Lung microvascular endothelial cell (primary cell): ENCODE data around the gene RBM19. TPM values are rescaled to one million over a fixed set of nuclear protein-coding genes. Genes with fewer than 3 reads are reported as not detected.

ENCODE experiments used
- DNase-seq, 2 donors: peaks; one replicate each; pipeline versions ENCODE4 v3.0.0 to v3.0.0-alpha.2; 2010; ENCODE audit warnings: low read depth in 2 of 2
- total RNA-seq: library from RNA; depleted of rRNA; stranded (reverse); fragments of >200 nt; gene quantifications from 2 replicates; pipeline ENCODE4 v1.2.1, GENCODE V29; 2014

RBM19 gene
- total RNA-seq, 1 donor from 2014 or later, result 13.5 TPM

DNA sequence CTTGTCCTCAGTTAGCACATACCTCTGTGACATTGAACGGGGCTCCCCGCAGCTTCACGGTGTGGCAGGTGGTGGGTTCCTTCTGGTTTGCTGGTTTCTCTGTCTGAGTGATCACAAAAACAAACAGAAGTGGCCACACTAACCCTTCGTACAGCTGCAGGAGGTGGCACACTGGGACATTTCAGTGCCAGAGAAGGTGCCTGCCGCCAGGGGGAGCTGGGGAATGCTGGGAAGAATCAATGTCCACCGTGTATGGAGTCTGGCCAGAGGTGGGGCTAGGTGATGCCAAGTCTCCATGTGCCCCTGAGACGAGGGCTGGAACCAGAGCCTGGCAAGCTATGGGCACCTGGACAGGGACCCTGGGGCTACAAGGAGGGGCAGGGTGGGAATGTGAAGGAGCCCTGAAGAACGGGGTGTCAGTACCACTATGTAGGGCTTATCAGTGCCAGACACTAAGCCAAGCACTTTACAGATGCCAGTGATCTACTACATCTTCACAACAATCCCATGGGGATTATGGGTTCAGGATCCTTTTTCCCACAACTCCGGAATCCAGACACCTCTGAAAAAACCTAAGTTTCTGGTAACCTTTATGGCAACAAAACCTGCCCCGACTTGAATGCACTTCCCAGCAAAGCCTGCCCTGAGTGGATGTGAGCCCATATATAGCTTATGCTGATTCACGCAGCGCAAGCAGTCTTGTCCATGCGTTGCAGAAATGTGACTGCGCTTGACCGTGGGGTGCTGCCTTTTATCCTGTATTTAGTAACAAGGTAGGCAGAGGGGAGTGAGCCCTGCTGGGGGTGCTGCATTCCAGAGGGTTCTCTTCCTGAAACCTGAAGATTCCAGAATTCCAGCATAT is 10.8 kb downstream of the RBM19 start:
- DNase-seq, result peak; percentile 49 to 58

DNA sequence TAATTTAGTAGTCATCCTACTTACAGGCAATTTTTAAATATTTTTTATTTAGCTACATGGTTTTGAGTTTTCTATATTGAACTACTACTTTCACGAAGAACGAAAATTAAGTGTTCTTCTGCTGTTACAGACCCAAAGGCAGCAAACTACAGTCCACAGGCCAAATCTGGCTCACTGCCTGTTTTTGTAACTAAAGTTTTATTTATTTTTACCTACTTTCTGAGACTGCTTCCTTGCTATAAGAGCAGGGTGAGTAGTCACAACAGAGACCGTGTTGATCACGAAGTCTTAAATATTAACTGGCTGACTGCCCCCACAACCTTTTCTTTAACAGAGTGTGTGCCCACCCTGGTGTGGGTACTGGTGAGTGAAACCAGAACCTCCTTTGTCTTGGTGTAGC is 11.6 kb downstream of the RBM19 start:
- DNase-seq, result no peak

DNA sequence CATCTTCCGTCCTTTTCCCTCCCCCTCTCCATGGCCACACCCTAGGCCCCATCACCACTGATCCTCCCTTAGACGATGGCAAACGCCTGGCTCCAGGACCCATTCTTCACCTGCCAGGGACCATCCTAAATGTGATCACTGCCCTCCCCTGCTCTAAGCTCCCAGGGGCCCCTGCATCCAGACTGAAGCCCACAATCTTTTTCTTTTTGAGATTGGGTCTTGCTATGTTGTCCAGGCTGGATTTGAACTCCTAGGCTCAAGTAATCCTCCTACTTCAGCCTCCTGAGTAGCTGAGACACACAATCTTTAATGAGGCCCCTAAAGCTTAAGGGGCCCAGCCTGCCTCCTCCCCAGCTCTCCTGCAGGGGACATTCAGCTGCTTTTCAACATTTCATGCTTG is 15.3 kb downstream of the RBM19 start:
- no peak for DNase-seq

DNA sequence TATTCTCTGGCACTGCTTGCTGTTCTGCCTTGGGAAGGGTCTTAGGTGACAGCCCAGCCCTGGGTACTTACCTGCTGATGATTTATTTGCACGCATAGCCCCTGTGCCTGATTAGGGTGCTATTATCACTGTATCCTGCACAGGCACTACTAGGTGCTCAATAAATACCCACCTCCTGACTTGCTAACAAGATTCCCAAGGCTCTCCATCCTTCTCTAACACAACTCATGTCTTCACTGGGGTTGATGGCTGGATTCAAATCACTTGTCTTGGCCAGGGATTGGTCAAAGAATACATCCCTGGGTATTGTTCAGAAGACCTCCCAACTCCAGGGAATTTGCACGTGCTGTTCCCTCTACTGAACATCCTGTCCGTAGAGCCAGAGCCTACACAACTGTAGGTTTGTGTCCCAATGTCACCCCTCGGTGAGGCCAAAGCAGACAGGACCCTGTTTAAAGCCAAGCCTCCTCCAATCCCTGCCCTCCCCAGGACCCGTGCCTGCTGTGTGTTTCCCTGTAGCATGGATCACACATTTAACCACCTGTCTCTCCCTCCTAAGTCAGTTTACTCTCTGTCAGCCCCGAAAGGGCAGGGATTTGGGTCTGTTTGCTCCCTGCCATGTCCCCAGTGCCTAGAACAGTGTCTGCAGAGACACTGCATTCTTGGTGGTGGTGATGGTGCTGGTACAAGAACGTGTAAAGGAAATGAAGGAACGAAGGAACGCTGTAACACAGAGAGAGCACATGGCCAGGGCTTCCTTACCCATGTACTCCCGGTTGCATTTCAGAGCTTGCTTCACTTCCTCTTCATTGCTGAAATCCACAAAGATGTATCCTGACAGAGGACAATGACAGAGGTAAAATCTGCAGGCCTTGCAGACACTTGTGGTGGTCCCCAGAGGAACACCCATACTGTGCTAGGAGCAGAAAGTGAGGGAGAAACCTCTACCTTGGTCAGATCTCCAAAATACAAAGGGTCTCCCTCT is 16.5 kb downstream of the RBM19 start:
- DNase-seq, result no peak

DNA sequence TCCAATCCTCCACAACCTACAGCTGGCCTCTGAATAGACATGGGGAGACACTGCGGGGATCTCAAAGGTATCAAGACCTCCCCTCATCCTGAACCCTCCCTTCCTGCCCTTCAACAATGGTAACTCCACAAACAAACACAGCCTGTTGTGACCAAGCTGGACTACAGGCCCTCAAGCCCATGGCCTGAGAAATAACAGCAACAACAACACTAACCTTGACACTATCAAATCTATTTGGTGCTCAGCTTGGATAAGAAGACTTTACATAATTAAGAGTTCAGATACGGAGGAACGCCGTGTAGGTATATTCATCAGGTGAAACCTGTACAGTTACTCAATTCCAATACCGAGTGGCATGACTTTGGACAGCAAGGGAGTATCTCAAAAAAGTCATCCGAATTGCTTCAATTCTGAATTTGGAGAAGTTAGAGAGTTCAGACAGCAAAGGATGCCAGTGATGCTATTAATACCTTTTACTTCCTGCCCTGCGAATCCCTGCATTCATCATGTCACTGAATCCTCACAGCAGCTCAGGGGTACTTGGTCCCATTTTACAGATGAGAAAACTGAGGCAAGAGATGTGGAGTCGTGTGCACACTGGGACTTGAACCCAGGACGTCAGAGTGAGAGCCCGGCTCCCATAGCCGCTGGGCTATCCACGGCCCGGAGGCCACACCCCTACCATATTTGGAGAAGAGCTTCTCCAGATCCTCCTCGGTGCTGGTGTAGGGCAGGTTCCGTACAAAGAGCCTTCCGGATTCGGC is 17.8 kb downstream of the RBM19 start:
- DNase-seq, result no peak

DNA sequence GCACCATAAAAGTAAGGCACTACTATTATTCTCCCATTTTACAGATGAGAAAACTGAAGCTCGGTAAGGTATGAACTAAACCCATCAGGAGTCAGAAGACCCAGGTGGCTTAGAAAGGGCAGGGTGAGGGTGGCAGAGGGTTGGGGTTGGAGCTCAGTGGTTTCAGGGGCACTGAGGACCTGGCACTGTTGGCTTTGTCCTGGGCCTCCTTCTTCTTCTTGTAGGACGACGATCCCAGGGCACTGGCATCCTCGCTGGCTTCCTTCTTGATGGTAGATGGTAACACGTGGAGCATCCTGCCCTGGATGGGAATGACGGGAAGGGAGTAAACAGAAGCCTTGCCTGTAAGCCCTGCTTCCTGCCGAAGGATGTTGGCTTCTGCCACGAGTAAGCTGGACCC is 19.9 kb downstream of the RBM19 start:
- no peak for DNase-seq

DNA sequence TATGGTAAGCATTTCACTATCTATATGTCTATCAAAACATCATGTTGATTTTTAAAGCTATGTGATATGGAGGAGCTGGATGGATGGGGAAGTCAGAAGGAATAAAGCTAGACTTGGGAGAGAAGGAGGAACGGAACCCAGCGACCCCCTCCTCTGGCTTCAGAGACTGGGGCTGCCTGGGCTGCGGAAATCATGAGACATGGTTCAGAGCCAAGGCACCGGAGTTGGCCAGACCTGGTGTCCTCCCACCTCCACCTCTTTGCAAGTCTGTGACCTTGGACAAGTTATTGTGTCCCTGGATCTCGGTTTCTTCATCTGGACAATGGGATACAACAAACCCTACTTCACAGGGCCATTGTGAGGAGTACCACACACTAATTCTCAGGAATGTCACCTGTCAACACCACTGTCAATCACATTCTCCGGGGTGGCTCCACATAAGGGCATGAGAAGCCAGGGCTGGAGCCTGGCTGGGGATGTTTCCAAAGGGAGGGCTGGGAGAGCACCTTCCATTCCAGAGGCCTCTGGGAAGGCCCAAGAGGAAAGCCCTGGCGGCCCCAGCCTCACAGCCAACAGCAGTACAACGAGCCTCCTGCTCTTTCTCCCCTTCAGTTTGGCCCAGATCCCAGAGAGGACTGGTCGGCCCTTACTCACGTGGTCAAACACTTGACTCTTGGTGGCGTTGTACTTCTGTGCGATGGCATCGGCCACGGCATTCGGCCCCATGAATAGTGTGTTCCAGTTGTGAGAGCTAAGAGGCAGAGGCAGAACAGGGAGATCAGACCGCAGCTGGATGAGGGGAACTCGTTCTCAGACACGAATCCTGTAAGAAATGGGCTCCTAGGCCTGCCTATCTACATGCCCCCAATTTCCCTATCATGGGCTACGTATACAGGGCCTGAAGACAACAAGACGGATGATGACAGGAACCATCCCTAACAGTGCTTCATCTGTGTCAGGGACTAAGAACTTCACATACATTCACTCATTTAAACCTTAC is 20.7 kb downstream of the RBM19 start:
- DNase-seq, result no peak

DNA sequence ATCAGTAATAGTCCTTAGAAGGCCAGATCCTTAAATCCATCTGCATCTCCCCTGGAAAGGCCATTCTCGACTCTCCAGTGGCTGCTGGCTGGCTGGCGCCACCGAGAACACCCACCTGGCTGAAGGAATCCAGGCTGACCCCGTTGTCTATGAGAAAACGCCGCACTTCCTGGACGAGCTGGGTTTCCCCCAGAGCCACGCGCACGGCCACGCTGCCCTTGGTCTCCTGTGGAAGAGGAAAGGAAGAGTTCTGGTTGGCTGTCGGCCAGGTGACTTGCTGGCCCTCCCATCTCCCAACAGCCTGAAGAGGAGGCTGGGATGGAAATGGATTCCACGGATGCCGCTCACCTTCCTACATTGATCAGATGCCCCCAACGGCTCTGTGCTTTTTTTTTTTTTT is 23.9 kb downstream of the RBM19 start:
- DNase-seq, result no peak

DNA sequence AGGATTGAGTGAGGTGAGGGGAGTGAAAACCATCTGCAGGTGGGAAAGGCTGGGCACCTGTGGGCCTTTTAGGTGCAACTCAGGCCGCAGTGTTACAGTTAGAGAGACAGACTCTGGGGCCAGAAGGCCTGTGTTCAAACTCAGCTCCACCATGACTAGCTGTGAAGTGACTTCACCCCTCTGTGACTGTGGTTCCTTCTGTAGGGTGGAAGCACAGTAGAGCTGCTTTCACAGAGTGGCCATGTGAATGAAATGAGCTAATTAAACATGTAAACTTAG is 25.0 kb downstream of the RBM19 start:
- no peak for DNase-seq

DNA sequence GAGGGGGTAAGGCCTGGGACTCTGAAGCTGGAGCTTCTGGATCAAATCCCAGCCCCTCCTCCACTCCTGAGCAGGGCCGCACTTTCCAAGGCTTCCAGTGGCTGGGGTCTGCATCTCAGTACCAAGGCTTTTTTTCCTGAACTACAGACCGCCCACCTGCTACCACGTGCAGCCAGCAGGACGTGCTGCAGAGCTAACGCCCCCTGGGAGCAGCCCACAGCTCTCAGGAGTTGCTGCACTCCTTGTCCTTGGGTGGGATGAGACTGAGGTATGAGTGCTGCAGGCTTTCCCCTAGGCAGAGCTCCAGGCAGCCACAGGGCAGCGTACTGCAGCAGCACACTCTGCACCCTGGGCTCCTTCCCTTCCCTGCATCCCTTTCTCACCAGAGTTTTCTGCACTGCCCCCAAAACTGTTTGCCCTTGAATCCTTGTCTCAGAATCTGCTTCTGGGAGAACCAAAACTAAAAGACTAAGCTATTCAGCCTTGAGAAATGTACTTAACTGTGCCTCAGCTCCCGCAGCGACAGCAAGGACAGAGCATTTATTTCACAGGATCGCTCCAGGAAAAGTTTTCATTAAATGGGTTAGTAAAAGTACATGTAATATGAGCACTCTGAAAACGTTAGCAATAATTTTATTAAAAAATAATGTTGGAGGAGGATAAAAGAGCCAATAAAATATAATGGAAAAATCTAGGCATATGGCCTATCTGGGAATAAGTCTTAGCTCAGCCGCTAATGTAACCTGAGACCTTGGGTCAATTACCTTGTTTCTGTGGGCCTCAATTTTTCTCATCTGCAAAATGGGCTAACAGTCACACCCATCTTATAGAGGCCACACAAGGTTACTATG is 25.5 kb downstream of the RBM19 start:
- DNase-seq, result no peak

DNA sequence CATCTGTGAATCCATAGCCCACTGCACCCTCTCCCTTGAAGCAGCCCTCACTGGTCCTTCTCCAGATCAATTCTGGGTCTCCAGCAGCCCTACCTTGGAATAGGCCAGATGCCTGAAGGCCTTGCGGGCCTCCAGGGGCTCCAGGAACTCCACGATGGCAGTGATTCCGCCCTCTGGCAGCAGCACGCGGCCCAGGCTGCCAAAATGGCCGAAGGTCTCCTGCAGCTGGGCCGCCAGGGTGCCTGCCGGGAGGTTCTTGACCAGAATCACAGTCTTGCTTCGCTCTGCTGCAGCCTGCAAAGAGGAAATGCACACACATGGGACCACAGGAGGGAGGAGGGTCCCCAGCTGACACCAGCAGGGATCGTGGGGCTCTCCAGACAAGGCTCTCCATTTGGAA is 26.3 kb downstream of the RBM19 start:
- DNase-seq, result no peak

DNA sequence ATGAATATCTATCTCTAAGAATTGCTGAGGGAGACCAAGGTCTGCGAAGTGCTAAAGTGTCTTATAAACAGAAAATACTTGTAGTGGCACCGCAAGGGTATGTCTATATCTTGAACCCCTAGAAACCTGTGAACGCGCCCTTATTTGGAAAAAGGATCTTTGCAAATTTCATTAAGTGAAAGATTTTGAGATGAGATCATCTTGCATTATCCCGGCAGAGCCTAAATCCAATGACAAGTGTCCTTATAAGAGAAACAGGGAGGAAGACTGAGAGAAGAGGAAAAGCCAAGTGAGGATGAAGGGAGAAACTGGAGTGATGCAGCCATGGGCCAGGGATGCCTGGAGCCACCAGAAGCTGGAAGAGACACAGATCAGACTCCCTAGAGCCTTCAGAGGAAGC is 27.7 kb downstream of the RBM19 start:
- DNase-seq, result no peak

DNA sequence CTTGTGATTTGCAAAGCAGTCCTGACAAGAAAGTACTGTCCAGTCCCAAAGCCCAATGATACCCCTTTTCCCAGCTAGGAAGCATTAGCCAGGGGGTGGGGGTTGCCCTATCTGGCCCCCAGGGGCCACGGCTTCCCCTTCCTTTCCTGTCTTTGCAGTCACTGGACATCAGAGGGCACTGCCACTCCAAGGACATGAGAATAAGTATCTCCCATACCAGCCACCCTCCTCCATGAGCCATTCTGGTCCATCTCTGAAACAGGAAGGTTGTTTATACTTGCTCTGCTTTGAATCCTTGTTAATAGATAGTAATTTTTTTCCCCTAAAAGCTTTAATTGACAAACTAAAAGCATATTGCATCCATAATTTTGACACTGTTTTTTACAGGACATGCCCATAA is 29.7 kb downstream of the RBM19 start:
- DNase-seq, result no peak

DNA sequence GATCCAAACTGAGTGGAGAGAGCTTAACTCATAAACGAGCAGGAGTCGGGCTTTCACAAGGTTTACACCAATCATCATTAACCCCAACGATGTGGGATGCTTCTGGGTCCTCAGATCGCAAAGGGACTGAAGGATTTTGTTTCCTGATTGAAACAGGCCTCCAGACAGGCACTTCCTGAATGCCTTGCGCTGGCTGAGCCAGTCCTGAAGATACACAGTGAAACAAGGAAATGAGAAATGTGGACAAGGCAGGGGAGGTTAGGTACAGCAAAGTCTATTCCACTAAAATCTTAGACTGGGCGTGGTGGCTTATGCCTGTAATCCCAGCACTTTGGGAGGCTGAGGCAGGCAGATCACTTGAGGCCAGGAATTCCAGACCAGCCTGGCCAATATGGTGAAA is 30.7 kb downstream of the RBM19 start:
- DNase-seq, result peak in 1 of 2 donors; percentile 49

DNA sequence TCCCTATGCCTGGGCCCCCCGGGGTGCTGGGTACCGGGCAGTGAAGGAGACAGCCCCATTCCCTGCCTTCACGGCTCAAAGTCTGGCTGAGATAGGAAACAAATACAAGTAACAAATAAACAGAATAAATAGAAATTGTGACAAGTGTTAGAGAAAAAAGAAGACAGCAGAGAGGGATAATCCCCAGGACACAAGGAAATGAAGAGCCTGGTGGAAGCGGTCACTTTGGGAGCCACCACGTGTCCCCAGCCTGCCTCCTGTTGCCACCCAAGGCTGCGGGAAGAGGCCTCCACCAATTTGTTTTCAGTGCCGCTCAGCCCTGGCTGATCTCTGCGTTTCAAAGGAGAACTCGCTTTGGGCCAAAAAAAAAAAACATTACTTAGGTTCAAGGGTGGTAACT is 31.2 kb downstream of the RBM19 start:
- DNase-seq, result no peak

DNA sequence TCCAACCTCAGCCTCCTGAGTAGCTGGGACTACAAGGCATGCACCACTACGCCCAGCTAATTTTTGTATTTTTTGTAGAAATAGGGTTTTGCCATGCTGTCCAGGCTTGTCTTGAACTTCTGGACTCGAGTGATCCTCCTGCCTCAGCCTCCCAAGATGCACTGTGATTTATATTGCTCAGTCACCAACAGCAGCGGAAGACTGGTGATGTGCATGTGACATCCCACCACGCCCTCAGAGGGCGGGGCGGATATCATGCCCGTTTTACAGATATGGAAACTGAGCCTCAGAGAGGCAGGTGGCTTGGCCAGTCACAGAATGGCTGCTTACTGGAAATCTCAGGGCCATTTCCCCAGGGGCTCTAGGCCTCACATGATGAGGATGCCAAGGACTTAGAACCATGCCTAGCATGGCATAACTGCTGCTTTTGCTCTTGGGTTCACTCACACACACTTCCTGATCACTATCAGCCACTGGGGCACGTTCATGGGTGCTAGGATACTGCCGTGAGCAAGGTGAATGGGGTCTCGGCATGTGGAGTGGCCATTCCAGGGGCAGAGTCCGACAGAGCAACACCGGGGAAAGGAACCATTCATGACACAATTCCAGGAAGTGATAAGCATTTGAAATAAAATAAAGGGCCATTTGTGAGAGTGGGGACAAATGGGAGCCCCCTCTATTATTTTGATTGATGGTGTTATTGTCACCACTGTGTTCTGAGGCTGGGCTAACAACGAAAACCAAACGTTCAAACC is 31.9 kb downstream of the RBM19 start:
- peak in 1 of 2 donors; percentile 54 for DNase-seq

DNA sequence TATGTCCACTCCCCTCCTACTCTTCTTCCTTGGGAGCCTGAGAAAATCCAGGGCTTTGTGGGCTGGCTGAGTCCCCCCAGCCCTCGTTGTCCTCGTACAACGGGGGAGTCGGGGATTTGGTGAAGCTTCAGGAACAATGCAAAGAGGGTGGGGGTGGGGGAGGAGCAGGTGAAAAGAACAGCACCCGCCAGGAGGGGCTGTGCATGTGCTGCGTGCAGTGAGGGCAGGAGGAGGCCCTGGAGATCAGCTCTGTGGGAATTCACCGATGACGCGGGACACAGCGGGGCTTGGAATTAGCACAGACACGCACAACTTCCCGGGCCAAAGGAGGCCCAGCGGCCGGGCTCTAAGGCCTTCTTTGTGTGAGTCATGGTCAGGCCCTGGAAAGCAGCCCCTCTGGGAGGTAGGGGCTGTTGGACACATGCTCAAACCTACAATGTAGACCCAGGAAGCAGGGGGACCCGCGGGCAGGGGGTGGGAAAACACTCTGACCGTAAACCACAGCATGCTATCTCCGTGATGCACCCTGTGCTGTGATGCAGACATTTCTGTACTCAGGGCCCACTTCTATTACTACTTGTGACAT is 32.8 kb downstream of the RBM19 start:
- DNase-seq, result no peak

DNA sequence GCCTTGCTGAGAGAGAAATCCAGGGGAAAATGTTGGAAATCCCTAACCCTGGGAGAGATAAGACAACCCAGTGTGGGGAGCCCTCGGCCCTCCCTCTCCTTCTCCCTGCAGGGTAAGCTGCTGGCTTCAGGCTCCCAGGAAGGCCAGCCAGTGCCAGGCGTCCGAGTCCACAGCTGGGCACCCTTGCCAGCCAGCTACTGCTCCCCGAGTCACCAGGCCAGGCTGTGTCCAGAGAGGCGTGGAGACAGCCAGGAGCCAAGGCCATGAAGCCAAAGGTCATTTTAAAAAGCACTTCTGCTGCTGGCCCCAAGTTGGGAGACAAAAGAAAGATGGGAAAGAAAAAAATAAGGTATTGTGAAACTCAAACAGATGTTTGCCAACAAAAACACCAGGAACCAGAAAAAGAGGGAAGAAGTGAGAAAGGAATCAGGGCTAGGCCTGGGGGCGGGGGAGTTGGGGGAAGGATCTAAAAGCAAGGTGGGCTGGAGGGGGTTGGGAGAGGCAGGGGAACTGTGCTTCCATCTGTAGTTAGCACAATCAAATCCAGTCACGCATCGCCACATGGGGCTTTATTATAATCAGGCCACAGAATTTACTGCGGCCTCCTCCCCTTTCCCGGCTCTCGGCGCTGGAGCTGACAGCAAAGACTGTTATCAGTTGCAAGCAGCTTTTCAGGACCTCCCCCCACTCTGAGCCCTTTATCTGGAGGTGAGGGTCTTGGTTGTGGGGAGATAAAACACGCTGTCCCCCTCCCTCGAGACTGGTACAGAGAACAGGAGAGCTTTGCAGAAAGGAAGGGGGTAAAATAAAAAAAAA is 33.5 kb downstream of the RBM19 start:
- no peak for DNase-seq
